ENCODE measurements around the gene SOBP. TPM values are rescaled to one million over a fixed set of nuclear protein-coding genes. Genes with fewer than 3 reads are reported as not detected.

Gene SOBP
- total RNA-seq, 4 donors from 2014 or later, result 16.2 to 29.9 (median 19.2) TPM

DNA sequence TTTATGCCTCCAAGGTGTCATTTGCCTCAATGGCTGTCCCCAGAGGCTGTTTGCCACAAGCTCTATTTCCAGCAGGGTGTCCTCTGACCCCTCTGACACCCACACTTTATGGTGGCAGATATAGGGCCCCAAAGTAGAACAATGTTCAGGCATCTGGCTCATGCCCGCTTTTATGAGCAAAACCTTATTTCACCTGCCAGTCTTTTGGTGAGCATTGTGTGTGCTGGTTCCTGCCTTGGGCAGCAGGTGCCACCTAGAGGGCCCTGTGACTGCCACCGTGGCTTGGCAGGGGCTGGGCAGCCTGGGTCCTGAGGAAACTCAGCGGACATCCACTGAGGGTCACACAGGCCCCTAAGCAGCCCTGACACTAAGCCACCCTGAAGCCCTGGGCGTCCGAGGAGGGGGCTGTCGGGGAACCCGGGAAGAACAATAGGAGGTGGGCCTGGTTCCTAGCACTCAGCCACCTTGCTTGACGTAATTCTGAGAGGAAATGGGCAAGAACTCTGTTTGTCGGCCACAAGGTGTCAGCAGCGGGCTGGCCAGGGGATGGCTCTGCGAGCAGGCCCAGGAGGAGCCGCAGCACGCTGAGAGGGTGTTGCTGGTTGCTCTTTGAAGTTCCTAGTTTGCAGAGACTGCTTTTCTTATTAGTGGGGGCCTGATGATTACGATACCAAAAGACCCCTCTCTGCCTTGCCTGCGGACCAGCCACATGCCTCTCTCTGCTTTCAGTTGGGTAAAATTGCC lies 185.2 kb downstream of the SOBP start:
- no peak overlapping the region for H3K4me3 ChIP-seq
- 0 to 24% methylated on average over 2 to 5 of the region's 15 CpGs for WGBS, 2 donors (ENCODE audit: low coverage in 1 of 2)
- no peaks in the 10 kb centered on the region for H3K27me3 ChIP-seq
- H3K9me3 ChIP-seq, result no peaks in the 10 kb centered on the region
- H3K36me3 ChIP-seq, result no peaks in the 10 kb centered on the region
- H3K4me1 ChIP-seq, result peaks cover 0 to 22% (median 8%) of the 10 kb centered on the region in 3 donors
- TF ChIP-seq, protein P1, sequence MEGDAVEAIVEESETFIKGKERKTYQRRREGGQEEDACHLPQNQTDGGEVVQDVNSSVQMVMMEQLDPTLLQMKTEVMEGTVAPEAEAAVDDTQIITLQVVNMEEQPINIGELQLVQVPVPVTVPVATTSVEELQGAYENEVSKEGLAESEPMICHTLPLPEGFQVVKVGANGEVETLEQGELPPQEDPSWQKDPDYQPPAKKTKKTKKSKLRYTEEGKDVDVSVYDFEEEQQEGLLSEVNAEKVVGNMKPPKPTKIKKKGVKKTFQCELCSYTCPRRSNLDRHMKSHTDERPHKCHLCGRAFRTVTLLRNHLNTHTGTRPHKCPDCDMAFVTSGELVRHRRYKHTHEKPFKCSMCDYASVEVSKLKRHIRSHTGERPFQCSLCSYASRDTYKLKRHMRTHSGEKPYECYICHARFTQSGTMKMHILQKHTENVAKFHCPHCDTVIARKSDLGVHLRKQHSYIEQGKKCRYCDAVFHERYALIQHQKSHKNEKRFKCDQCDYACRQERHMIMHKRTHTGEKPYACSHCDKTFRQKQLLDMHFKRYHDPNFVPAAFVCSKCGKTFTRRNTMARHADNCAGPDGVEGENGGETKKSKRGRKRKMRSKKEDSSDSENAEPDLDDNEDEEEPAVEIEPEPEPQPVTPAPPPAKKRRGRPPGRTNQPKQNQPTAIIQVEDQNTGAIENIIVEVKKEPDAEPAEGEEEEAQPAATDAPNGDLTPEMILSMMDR (IDR thresholded peaks at IDR 0.05), result peak; percentile 61 to 92 (median 80)
- TF ChIP-seq EP300 (IDR thresholded peaks at IDR 0.05), result no peak
- H3K27ac ChIP-seq, result peak overlapping the region in 1 of 4 donors; percentile 5
- peak; percentile 81 for ATAC-seq

DNA sequence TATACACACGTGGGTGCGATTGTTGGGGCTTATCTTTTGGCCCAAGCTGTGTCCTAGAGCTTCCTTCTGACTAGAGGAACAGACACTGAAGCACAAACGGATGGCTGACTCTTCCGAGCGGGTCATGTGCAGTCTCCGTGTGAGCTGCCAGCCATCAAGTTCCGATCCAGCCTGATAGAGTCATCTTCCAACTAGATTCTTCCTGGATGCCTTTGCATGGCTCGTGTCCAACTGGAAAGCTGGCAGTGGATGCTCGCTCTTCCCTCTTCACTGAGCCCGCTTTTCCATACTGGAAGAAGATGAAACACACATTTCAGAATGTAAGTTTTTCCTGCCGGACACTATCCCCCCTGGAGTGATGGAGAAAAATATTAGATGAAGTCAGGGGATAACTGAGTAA lies 186.1 kb downstream of the SOBP start:
- Histone ChIP-seq H3K9me3 (no peaks in the 10 kb centered on the region), H3K4me3 (no peak overlapping the region), H3K36me3 (no peaks in the 10 kb centered on the region), H3K4me1 (peaks cover 0 to 17% (median 7%) of the 10 kb centered on the region in 3 donors), H3K27ac (no peak overlapping the region), H3K27me3 (no peaks in the 10 kb centered on the region)
- 71 to 81% methylated on average over 5 to 10 of the region's 11 CpGs for WGBS, 2 donors (ENCODE audit: low coverage in 1 of 2)
- TF ChIP-seq, protein P1 (IDR thresholded peaks at IDR 0.05), result no peak
- TF ChIP-seq EP300 (IDR thresholded peaks at IDR 0.05), result no peak
- no peak for ATAC-seq

DNA sequence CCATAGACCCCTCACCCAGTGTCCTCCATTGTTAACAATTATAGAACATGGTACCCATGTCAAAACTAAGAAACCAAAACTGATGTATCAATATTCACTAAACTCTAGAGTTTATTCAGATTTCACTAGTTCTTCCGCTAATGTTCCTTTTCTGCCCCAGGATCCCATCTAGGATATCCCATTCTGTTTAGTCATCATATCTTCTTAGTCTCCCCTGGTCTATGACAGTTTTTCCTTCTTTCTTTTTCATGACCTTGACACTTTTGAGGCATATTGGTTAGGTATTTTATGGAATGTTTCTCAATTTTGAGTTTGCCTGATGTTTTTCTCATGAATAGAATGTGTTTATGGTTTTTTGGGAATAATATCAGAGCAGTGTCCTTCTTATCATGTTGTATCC lies 187.5 kb downstream of the SOBP start:
- Histone ChIP-seq H3K9me3 (no peaks in the 10 kb centered on the region), H3K27me3 (no peaks in the 10 kb centered on the region), H3K4me1 (peaks cover 0 to 12% (median 3%) of the 10 kb centered on the region in 3 donors), H3K4me3 (no peak overlapping the region), H3K36me3 (no peaks in the 10 kb centered on the region), H3K27ac (no peak overlapping the region)
- no peak for TF ChIP-seq POLR2AphosphoS5 (IDR thresholded peaks at IDR 0.05)
- no peak for TF ChIP-seq EP300 (IDR thresholded peaks at IDR 0.05)
- TF ChIP-seq, protein P1 (IDR thresholded peaks at IDR 0.05), result no peak
- no peak for TF ChIP-seq POLR2A (IDR thresholded peaks at IDR 0.05)
- WGBS, 2 donors (ENCODE audit: low coverage in 1 of 2), result 100% methylated on average over 1 of the region's 1 CpG; no CpG with 5 or more reads in 1 of the 2 donors
- no peak for ATAC-seq

DNA sequence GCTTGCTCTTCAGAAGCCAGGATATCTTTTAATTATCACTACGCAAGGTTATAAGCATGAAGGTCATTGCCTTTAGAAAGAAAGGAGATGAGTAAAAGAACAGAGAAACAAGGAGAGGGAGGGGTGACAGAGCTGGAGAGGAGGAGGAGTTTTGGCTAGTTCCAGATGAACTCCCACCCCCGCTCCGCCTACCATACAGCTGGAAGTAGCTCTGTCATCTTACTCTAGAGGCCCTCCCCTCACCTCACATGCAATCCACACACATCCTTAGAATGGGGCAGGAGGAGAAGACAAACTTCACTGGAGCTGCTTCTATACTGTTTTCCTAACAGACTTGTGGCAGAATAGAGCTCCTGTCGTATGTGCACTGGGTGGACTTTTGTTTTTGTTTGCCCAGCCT lies 189.5 kb downstream of the SOBP start:
- no peaks in the 10 kb centered on the region for H3K36me3 ChIP-seq
- 41 to 46% methylated on average over 4 of the region's 4 CpGs for WGBS, 2 donors (ENCODE audit: low coverage in 1 of 2)
- peak; percentile 52 for ATAC-seq
- TF ChIP-seq POLR2AphosphoS5 (IDR thresholded peaks at IDR 0.05) (no peak), EP300 (IDR thresholded peaks at IDR 0.05) (no peak), POLR2A (IDR thresholded peaks at IDR 0.05) (no peak)
- TF ChIP-seq, protein P1 (IDR thresholded peaks at IDR 0.05), result no peak
- peaks cover 0 to 10% (median 0%) of the 10 kb centered on the region in 3 donors for H3K9me3 ChIP-seq
- H3K27ac ChIP-seq, result no peak overlapping the region
- H3K27me3 ChIP-seq, result no peaks in the 10 kb centered on the region
- H3K4me1 ChIP-seq, result peaks cover 0 to 12% (median 3%) of the 10 kb centered on the region in 3 donors
- H3K4me3 ChIP-seq, result no peak overlapping the region

DNA sequence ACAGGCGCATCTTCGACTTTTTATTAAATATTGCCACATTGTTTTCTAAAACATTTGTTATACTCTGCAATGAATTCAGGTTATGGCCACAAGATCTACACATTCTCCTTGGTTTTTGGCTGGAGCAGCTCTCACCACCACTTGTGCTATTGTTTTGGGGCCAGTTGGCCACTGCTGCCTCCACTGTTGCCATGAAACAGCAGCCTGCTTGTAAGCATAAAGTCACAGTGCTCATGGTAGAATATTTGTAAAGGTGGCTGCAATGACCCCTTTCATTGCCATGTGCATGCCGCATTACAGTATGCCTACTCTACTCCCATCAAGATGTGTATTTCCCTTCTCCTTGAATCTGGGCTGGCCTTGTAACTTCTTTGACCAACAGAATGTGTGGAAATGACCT lies 192.8 kb downstream of the SOBP start:
- H3K4me1 ChIP-seq, result no peaks in the 10 kb centered on the region
- H3K27me3 ChIP-seq, result no peaks in the 10 kb centered on the region
- peaks cover 0 to 10% (median 0%) of the 10 kb centered on the region in 3 donors for H3K9me3 ChIP-seq
- no peak for TF ChIP-seq POLR2AphosphoS5 (IDR thresholded peaks at IDR 0.05)
- no peak for TF ChIP-seq POLR2A (IDR thresholded peaks at IDR 0.05)
- no peak overlapping the region for H3K4me3 ChIP-seq
- no peaks in the 10 kb centered on the region for H3K36me3 ChIP-seq
- 89 to 98% methylated on average over 3 of the region's 3 CpGs for WGBS, 2 donors (ENCODE audit: low coverage in 1 of 2)
- no peak for ATAC-seq
- H3K27ac ChIP-seq, result no peak overlapping the region
